HepG2 (cell line): Measurements from ENCODE around the gene CALD1. TPM values are rescaled to one million over a fixed set of nuclear protein-coding genes. Genes with fewer than 3 reads are reported as not detected.

Source experiments
- ATAC-seq: fragments of 200-7000 bp; cut with Tn5 transposase; 3 replicates; pipeline ENCODE4 v1.9.1; 2020; ENCODE audit warnings: mild to moderate bottlenecking, moderate library complexity
- BruUV-seq: library from RNA; stranded (reverse); fragments of 400-500 nt; replicated peaks from 2 replicates; lab custom pipeline; 2021; lab: Mats Ljungman, UMichigan
- CTCF ChIA-PET: fragments of 300-600 bp; formaldehyde crosslinking; extraction: SDS; loops from one replicate; lab custom pipeline; 2021; ENCODE audit warnings: low total read pairs, inconsistent platforms, low intra/inter-chr PET ratio; lab: Yijun Ruan, JAX
- POLR2A ChIA-PET: fragments of 350-600 bp; sonication (Branson Sonifier 250); formaldehyde crosslinking; loops from one replicate; lab custom pipeline; 2020; ENCODE audit warnings: antibody characterized with exemption, inconsistent platforms; lab: Yijun Ruan, JAX
- DNase-seq: peaks from one replicate; pipeline ENCODE4 v3.0.0-alpha.2; 2015; ENCODE audit warnings: low spot score
- FAIRE-seq: peaks from 3 replicates; lab custom pipeline; 2011; peaks lifted over from hg19 to GRCh38; lab: Jason Lieb, UNC
- H2AFZ ChIP-seq: one replicate; pipeline ENCODE4 v1.6.1; 2011; ENCODE audit warnings: low read length, inconsistent platforms
- H3K27ac ChIP-seq: fragments of 300-600 bp; 3 replicates; pipeline ENCODE4 v1.8.0; 2011; ENCODE audit warnings: mixed run types, mild to moderate bottlenecking, mixed read lengths, low read length, inconsistent platforms; ENCODE audit not compliant: insufficient read depth; ENCODE audit errors: extremely low read length
- H3K27me3 ChIP-seq, 2 experiments: fragments of 200-600 bp in 1 of 2; 2 replicates in 1 of 2; 3 replicates in 1 of 2; pipeline versions ENCODE4 v1.6.0 to v1.8.0; 2011; ENCODE audit warnings: low read length in 2 of 2, mild to moderate bottlenecking in 2 of 2, moderate library complexity in 2 of 2, inconsistent platforms in 1 of 2; ENCODE audit not compliant: insufficient read depth in 2 of 2, control insufficient read depth in 1 of 2
- H3K36me3 ChIP-seq, 2 experiments: fragments of 200-600 bp in 1 of 2; replicated peaks in 1 of 2; 2 replicates in 1 of 2; 3 replicates in 1 of 2; pipeline versions ENCODE4 v1.5.1 to v1.8.0; 2011; ENCODE audit warnings: low read length in 2 of 2, inconsistent platforms in 1 of 2; ENCODE audit not compliant: insufficient read depth in 2 of 2, control insufficient read depth in 1 of 2
- H3K4me1 ChIP-seq: 2 replicates; pipeline ENCODE4 v1.5.1; 2012; ENCODE audit warnings: low read length, inconsistent platforms; ENCODE audit not compliant: insufficient read depth
- H3K4me2 ChIP-seq: 2 replicates; pipeline ENCODE4 v1.6.0; 2011; ENCODE audit warnings: low read depth, low read length, inconsistent platforms
- H3K4me3 ChIP-seq, 3 experiments: fragments of 200-600 bp in 1 of 3; sonication (generic), shearing (Covaris generic) in 1 of 3; replicated peaks in 1 of 3; 2 replicates each; pipeline ENCODE4 v1.5.1; 2011 to 2016; ENCODE audit warnings: low read length in 3 of 3, inconsistent platforms in 2 of 3, low read depth in 2 of 3, mild to moderate bottlenecking in 2 of 3, control low read depth in 1 of 3, mixed read lengths in 1 of 3; ENCODE audit not compliant: insufficient read depth in 1 of 3
- H3K79me2 ChIP-seq: one replicate; pipeline ENCODE4 v1.6.1; 2011; ENCODE audit warnings: low read length, inconsistent platforms; ENCODE audit not compliant: insufficient read depth
- H3K9ac ChIP-seq: 2 replicates; pipeline ENCODE4 v1.6.0; 2011; ENCODE audit warnings: mild to moderate bottlenecking, low read depth, low read length, inconsistent platforms; ENCODE audit not compliant: insufficient read depth
- H3K9me3 ChIP-seq: 2 replicates; pipeline ENCODE4 v1.5.1; 2012; ENCODE audit warnings: mild to moderate bottlenecking, low read length
- H4K20me1 ChIP-seq: 2 replicates; pipeline ENCODE4 v1.6.0; 2011; ENCODE audit warnings: inconsistent platforms, mild to moderate bottlenecking, low read length, moderate library complexity; ENCODE audit not compliant: insufficient read depth
- BHLHE40 ChIP-seq: IDR thresholded peaks from 2 replicates; pipeline ENCODE4 v1.6.1; 2011; ENCODE audit warnings: low read length, improper control_type of control experiment
- CEBPG ChIP-seq: IDR thresholded peaks from 2 replicates; pipeline ENCODE4 v1.6.1; 2016
- CEBPZ ChIP-seq: IDR thresholded peaks from 2 replicates; pipeline ENCODE4 v1.6.1; 2012; ENCODE audit warnings: low read length, improper control_type of control experiment
- CSRNP1 ChIP-seq: sonication (generic); formaldehyde crosslinking; IDR thresholded peaks from 2 replicates; pipeline ENCODE4 v1.8.1; 2023; ENCODE audit warnings: mild to moderate bottlenecking, missing genetic modification reagents
- HNRNPK ChIP-seq: fragments of 200-400 bp; formaldehyde crosslinking; IDR thresholded peaks from 2 replicates; pipeline ENCODE4 v1.6.1; 2018; ENCODE audit warnings: low read length, low read depth, moderate library complexity, mild to moderate bottlenecking; ENCODE audit not compliant: poor library complexity, severe bottlenecking
- SP1 ChIP-seq, 2 experiments: fragments of 450-650 bp in 1 of 2; sonication (generic) in 1 of 2; formaldehyde crosslinking in 1 of 2; IDR thresholded peaks; 2 replicates each; pipeline versions ENCODE4 v1.4.0 to v1.6.1; 2016 to 2020; ENCODE audit warnings: missing genetic modification reagents in 1 of 2
- ZNF407 ChIP-seq: sonication (generic); formaldehyde crosslinking; IDR thresholded peaks from one replicate; pipeline ENCODE4 v1.5.1; 2020; ENCODE audit warnings: mild to moderate bottlenecking, missing genetic modification reagents; ENCODE audit errors: not compliant biosample characterization
- ZNF556 ChIP-seq: sonication (generic); formaldehyde crosslinking; IDR thresholded peaks from 2 replicates; pipeline ENCODE4 v1.4.0; 2020; ENCODE audit warnings: mild to moderate bottlenecking, missing genetic modification reagents, borderline replicate concordance
- whole genome bisulfite sequencing: methylation state at CpG from one replicate; pipeline ENCODE4 v1.1.6; 2017; ENCODE audit warnings: low lambda C conversion rate; 5-methylcytosine and 5-hydroxymethylcytosine counted together
- in situ Hi-C: cut with HindIII; loops from 2 replicates; pipeline ENCODE4 v1.10.0; 2017; ENCODE audit warnings: low pct_unique_long_range_greater_than_20kb; ENCODE audit not compliant: extremely low pct_ligation_motif_present
- intact Hi-C: fragments of 100-400 bp; cut with micrococcal nuclease; formaldehyde crosslinking; loops from one replicate; pipeline ENCODE4 v1.10.0; 2022; ENCODE audit not compliant: unreplicated experiment
- polyA plus RNA-seq, 8 experiments: library from polyadenylated mRNA; depleted of rRNA in 3 of 8; stranded (reverse) in 7 of 8; unstranded in 1 of 8; fragments of >200 nt; fragmentation: Illumina TruSeq in 4 of 8; extraction: Trizol in 4 of 8; gene quantifications; 2 replicates each; pipeline versions ENCODE4 v1.2.1 to v1.2.3, GENCODE V29; 2011 to 2016; ENCODE audit warnings: low read depth in 4 of 8, missing spikeins in 1 of 8, mixed read lengths in 1 of 8; ENCODE audit not compliant: insufficient read depth in 1 of 8
- total RNA-seq, 5 experiments: library from RNA; depleted of rRNA; stranded (reverse); fragments of >200 nt; fragmentation: Illumina TruSeq; extraction: Trizol; gene quantifications; 2 replicates each; pipeline ENCODE4 v1.2.3, GENCODE V29; 2016; ENCODE audit warnings: low read depth in 1 of 5

CALD1 gene
- total and polyA plus RNA-seq, 2 of the 13 experiments (the other 11 are each of a cell fraction or from before 2014, with no cell fraction given): 53.0 to 112 TPM

- Histone ChIP-seq H3K36me3 (no peaks in the 10 kb centered on the region), H3K4me2 (no peak overlapping the region), H3K79me2 (no peaks in the 10 kb centered on the region), H3K9me3 (no peaks in the 10 kb centered on the region), H3K4me1 (no peaks in the 10 kb centered on the region; the same call in 1 of the 2 replicates), H3K27me3 (no peaks in the 10 kb centered on the region), H3K9ac (no peak overlapping the region), H3K27ac (no peak overlapping the region), H2AFZ (no peak overlapping the region), H3K4me3 (no peak overlapping the region), H4K20me1 (no peaks in the 10 kb centered on the region)
- TF ChIP-seq BHLHE40 (no peak), CSRNP1 (no peak), CEBPZ (no peak), ZNF407 (CRISPR knock-in tag) (no peak), CEBPG (no peak), HNRNPK (no peak), ZNF556 (CRISPR knock-in tag) (no peak), SP1 (IDR thresholded peaks at IDR 0.05) (no peak), SP1 (CRISPR knock-in tag; IDR thresholded peaks at IDR 0.05) (no peak)
- 65% methylated on average over 4 of the region's 4 CpGs for WGBS
- no peak for ATAC-seq
- intact Hi-C loops (no loop called here), in situ Hi-C loops (no loop called here)
- ChIA-PET CTCF (no interaction called here), POLR2A (no interaction called here)
- no peak for DNase-seq
- FAIRE-seq: no peak
- no TSS peak for BruUV-seq
Measured at GRCh38 chr7:134826105-134826504, 46.7 kb downstream of the CALD1 start.
